HG02938 (cell line): ENCODE data around the gene CLEC4A.
"Not testable (repeated sequence)": the region's sequence is repeated elsewhere in the genome, so short reads cannot be mapped to it uniquely, and the experiment has no call there.

Experiments
- ATAC-seq: cut with Tn5 transposase; IDR thresholded peaks from one replicate; pipeline ENCODE4 v1.9.1; 2021; ENCODE audit warnings: mild to moderate bottlenecking, moderate library complexity; ENCODE audit not compliant: unreplicated experiment

Gene CLEC4A

DNA sequence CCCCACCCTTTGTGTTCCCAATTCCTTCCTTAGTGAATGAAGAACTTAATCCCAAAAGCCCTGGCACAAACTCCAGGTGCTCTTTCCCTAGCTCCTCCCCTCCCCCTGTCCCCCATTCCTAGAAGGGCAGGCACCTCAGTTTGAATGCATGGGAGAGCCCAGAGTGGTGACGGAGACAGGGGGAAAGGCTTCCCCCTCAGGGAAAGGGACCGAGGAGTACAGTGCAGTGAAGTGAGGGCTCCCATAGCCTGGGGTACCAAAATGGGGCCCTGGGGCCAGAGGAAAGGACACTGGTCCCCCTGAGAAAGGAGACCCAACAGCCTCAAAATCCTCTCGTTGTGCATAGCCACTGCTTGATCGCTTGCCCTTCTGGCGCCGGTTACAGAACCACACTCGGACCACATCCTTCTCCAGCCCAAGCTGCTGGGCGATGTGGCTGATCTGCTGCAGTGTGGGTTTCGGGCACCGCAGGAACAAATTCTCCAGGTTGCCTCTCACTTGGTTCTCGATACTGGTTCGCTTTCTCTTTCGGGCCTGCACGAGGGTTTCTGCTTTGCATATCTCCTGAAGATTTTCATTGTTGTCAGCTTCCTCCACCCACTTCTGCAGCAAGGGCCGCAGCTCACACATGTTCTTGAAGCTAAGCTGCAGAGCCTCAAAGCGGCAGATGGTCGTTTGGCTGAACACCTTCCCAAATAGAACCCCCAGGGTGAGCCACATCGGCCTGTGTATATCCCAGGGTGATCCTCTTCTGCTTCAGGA is 10.4 kb downstream of the CLEC4A start:
- ATAC-seq, result not testable (repeated sequence)

DNA sequence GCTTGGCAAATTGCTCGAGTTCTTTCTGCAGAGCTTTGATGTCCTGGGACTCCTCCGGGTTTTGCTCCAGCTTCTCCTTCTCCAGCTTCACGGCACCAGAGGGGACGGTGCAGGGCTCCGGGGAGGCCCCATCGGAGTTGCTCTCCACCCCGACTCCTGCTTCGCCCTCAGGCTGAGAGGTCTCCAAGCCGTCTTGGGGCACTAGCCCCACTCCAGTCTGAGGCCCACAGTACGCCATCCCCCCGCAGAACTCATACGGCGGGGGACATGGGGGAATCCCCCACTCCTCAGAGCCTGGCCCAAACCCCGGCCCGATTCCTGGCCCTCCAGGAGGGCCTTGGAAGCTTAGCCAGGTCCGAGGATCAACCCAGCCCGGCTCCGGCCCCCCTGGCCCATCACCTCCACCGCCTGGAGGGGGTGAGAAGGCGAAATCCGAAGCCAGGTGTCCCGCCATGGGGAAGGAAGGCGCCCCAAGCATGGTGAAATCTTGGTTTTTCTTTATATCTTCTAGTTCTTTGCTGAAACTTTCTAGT is 11.0 kb downstream of the CLEC4A start:
- ATAC-seq, result not testable (repeated sequence)

DNA sequence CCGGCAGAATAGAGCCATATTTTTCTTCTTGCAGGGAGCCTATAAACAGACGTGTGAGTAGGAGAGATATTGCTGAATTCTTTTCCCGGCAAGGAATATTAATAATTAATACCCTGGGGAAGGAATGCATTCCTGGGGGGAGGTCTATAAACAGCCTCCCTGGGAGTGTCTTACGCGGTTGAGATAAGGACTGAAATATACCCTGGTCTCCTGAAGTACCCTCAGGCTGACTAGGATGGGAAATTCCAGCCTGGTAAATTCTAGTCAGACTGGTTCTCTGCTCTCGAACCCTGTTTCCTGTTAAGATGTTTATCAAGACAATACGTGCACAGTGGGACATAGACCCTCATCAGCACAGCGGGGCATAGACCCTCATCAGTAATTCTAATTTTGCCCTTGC is 18.2 kb downstream of the CLEC4A start:
- ATAC-seq, result not testable (repeated sequence)

DNA sequence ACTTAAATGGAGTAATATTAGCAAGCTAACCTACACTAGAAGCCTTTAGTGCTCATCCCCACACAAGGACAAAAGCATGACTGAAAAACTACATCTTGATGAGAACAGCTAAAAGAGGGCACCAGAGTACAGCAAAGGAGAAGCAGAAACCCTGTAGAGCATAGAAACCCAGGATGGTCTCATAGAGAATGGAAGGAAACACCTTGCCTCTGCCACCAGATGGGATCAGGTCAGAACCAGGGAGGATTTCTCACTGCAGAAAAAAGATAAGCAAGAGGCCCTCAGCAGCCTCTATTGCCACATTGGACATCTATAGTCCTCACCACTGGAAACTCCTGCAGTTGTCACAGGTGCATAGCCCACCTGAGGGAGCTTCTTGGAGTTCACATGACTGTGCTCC is 19.8 kb downstream of the CLEC4A start:
- no peak for ATAC-seq

DNA sequence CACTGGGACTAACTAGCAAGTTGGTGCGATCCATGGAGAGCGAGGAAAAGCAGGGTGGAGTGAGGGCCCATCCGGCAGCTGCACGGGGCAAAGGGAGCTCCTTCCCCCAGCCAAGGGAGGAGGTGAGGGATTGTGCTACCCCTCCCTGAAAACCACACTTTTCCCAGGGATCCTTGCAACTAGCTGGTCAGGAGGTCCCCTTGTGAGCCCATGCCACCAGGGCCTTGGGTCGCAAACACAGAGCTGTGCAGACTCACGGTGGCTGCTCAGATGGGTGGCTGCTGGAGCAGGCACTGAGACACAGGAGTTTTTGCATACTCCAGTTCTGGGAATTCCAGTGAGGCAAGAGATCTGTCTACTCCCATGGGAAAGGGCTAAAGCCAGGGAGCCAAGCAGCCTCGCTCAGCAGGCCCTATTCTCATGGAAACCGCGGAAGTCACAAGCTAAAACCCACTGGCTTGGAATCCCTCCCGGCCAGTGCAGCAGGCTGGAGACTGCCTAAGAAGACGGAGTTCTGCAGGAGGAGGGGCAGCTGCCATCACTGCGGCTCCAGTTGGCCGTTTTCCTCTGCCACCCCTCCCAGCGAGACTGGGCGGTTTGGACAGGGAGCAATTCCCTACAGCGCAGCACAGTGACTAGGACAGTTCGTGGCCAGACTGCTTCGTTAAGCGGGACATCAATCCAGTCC is 22.5 kb downstream of the CLEC4A start:
- no peak for ATAC-seq

DNA sequence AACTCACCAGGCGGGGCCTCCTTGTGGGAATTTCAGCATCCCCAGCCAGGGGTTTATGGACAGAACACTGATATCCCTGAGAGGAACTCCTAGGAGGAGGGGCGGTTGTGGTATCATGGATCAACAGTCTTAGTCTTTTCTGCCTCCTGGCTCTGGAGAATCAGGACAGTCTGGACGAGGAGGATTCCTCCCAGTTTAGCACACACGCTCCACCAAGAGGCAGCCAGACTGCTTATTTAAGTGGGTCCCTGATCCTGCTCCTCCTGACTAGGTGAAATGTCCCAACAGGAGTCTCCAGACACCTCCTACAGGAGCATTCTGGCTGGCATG is 23.0 kb downstream of the CLEC4A start:
- no peak for ATAC-seq

DNA sequence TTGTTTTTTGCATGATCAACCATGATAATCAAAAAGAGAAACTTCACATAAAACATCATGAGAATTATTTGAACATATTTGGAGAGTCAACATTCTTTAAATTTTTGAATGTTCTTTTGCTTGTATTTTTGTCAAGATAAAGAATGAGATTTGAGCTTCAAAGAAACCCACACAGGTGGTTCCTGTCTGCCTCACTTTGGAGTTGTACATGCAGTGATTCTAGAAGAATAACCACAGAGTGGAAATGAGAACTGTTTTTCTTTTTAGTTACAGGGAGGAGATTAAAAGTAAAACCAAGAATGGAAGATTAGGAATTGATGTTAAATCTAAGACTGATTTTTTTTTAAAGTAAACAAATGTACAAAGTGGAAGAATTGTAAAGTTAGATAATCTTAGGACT is 31.1 kb downstream of the CLEC4A start:
- ATAC-seq, result no peak

DNA sequence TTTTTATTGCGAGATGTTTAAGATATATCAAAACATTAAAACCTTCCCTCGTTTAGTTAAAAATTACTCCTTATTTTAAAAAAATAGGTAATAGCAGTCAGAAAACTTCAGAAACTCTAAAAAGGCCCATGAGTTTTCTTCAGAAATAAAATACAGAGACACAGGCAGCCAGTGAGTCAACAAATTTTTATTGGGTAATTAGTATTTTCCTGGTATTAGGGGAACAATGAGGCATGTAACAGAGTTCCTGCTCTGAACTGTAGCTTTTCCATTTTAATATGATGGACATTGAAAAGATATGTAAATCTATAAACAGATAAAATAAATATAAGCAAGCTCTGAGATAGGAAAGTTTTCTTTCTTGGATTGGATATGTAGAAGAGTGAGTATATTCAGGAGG is 33.0 kb downstream of the CLEC4A start:
- ATAC-seq, result no peak

DNA sequence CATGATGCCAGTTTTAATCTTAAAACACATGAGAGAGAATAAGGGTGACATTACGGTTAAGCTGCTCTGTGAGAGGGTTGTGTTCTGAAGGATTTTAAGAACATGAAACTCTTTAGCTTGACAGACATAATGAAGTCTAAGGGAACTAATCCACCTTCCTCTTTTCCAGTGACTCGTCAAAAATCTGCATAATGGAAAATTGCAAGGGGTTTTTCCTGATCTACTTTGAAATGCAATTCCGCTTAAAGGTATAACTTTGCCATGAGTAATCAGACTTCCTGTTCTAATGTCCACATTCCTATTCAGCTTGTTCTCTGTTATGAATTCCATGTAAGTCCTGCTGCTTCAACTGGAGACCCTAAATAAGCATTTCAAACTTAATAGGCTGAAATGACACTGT is 33.4 kb downstream of the CLEC4A start, which contains the start of gene ZNF705A:
ZNF705A (plus strand) TSS at position 171 of the 400 bp plus-strand sequence. CDS start 15,611 bp downstream, outside the sequence.
- no peak for ATAC-seq

DNA sequence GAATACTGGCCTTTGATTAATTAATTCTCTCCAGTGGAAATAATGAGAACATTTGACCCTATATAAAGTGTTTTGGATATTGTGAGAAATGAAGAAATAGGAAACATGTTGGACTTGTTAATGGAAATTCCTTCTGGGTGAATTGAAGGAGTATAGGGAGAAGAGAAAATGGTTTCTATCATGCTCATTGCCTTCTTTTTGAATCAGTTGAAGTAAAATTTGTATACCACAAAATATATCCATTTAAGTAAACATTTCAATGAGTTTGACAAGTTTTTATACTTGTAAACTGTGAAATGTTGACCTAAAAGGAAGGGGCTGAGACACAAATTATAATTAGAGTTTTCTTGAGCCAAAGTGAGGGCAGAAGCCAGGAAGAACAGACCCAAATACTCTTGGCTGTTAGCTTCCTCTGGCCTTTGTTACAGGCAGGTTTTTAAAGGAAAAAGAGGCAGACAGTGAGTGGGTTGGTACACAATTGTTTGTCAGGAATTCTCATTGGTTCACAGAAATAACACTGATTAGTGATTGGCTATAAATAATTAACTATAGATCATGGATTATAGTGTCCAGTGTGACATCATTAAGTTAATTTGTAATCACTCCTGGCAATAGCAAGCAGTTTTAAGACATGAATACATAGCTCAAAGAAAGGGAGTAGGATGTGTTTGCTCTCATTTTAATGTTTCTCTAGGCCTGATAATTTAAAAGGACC is 34.2 kb downstream of the CLEC4A start:
- no peak for ATAC-seq

DNA sequence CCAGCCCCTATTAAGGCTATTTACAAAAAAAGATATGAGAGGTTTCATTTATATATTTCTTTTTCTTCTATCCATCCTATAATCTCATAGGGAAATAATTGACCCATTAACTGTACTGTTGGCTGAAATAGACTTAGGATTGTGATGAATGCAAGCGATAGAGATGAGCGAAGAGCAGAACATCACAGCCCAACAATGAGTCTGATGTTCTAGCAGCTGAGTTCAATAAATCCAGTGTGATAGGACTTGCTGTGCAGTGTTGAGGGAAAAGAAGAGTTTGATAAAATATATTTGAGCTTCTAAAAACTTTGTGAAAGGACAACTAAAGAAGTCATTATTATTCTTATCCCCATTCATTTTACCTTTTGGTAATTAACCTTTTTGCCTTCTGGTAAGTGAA is 49.5 kb downstream of the CLEC4A start:
- ATAC-seq, result not testable (repeated sequence)

DNA sequence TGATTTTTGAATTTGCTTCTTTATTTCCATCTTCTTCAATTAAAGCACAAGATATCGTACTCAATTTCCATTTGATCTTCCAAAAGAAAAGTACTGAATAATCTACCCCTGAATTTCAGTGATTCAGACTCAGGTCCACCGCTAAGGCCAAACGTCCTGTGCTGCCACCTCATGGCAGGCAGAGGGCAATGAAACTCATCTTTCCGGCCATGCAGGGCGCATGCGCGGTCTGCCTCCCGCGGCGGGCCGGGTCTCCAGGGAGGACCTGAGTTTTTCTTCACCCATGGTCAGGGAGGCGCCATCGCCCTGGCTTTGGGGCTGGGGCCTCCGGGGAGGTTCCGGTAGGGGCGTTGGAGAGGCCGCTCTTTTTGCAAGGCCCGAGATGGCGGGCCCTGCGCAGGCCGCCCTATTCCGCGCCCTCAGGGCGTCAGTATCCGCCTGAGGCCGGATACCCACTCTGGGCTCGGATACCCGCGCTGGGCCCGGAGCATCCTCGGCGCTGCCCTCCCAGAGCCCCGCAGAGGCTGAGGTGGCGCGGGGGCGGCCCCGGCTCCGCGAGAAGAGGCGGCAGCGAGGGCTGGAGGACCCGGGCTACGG is 56.7 kb downstream of the CLEC4A start:
- ATAC-seq, result not testable (repeated sequence)

DNA sequence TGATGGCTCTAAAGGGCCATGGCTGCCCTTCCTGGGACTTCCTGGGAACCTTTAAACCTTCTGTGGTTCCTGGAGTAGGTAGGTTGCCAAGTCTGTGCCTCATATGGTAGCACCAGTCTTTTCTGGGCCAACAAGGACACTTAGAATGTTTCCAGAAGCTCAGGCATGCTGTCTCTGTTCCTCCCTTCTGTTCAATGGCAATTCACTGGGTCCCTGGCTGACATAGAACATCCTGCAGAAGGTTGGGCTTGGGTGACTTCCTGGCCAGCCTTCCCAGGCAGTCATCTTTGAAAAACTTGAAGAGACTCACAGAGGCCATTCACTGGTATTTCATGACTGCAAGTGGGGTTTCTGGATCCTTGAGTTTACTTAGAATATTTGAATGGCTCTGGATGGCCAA is 57.9 kb downstream of the CLEC4A start:
- ATAC-seq, result not testable (repeated sequence)

DNA sequence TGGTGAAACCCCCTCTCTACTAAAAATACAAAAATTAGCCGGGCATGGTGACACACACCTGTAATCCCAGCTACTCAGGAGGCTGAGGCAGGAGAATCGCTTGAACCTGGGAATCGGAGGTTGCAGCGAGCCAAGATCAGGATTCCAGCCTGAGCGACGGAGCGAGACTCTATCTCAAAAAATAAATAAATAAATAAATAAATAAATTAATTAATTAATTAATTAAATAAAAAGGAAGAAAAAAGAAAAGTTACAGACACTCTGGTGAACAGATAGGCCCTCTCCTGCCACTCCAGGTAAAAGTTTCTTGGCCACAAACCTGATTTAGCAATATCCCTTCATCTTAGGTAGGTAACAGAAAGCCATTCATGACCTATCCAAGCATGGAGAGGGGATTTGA is 59.5 kb downstream of the CLEC4A start:
- not testable (repeated sequence) for ATAC-seq

DNA sequence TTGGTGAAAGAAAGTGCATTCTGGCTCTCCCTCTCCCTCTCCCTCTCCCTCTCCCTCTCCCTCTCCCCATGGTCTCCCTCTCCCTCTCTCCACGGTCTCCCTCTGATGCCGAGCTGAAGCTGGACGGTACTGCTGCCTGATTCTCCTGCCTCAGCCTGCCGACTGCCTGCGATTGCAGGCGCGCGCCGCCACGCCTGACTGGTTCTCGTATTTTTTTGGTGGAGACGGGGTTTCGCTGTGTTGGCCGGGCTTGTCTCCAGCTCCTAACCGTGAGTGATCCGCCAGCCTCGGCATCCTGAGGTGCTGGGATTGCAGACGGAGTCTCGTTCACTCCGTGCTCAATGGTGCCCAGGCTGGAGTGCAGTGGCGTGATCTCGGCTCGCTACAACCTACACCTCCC is 59.9 kb downstream of the CLEC4A start:
- not testable (repeated sequence) for ATAC-seq

DNA sequence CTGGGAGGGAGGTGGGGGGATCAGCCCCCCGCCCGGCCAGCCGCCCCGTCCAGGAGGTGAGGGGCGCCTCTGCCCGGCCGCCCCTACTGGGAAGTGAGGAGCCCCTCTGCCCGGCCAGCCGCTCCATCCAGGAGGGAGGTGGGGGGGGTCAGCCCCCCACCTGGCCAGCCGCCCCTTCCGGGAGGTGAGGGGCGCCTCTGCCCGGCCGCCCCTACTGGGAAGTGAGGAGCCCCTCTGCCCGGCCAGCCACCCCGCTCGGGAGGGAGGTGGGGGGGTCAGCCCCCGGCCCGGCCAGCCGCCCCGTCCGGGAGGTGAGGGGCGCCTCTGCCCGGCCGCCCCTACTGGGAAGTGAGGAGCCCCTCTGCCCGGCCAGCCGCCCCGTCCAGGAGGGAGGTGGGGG is 60.8 kb downstream of the CLEC4A start:
- ATAC-seq, result not testable (repeated sequence)

DNA sequence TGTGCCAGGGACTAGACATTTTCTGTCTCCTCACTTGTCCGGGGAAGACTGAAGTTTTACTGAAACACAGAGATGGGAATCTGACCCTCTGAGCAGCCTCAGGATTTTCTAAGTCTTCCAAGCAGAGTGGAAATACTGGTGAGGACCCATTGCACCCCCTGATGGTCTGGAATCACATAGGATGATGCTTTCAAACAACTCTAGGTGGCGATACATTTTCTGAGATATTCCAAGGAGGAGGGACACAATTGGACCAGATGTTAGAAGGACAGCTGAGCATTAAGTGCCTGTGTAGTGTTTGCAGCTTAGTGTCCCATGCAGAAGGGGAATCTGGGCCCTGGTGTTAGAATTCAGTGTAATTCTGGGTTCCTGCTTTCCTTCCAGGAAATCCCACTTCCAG is 64.7 kb downstream of the CLEC4A start:
- ATAC-seq, result not testable (repeated sequence)
